Neuronal stem cell (in vitro differentiated cells): ENCODE measurements around the gene CHADL.

ENCODE experiments used
- DNase-seq: peaks from one replicate; pipeline ENCODE4 v3.0.0-alpha.2; 2013; ENCODE audit warnings: low spot score
- H2AFZ ChIP-seq: one replicate; pipeline ENCODE4 v1.6.1; 2013; ENCODE audit warnings: mild to moderate bottlenecking, low read length, inconsistent platforms
- H2AK5ac ChIP-seq: 2 replicates; pipeline ENCODE4 v1.6.1; 2013; ENCODE audit warnings: low read depth, mild to moderate bottlenecking, inconsistent platforms, low read length, moderate library complexity, mixed read lengths
- H2BK120ac ChIP-seq: 2 replicates; pipeline ENCODE4 v1.6.1; 2013; ENCODE audit warnings: low read depth, mild to moderate bottlenecking, inconsistent platforms, low read length, moderate library complexity, mixed read lengths
- H2BK12ac ChIP-seq: one replicate; pipeline ENCODE4 v1.6.1; 2013; ENCODE audit warnings: low read length, inconsistent platforms
- H2BK15ac ChIP-seq: 2 replicates; pipeline ENCODE4 v1.6.1; 2013; ENCODE audit warnings: mild to moderate bottlenecking, low read length, inconsistent platforms, mixed read lengths
- H2BK5ac ChIP-seq: one replicate; pipeline ENCODE4 v1.6.1; 2013; ENCODE audit warnings: inconsistent platforms, mild to moderate bottlenecking, low read length, moderate library complexity
- H3K14ac ChIP-seq: one replicate; pipeline ENCODE4 v1.6.1; 2013; ENCODE audit warnings: low read length, inconsistent platforms
- H3K18ac ChIP-seq: 2 replicates; pipeline ENCODE4 v1.6.1; 2013; ENCODE audit warnings: low read length, inconsistent platforms
- H3K23ac ChIP-seq: 2 replicates; pipeline ENCODE4 v1.6.1; 2013; ENCODE audit warnings: low read depth, mild to moderate bottlenecking, mixed read lengths, low read length, inconsistent platforms; ENCODE audit not compliant: poor library complexity
- H3K27ac ChIP-seq: replicated peaks from 3 replicates; pipeline ENCODE4 v1.5.1; 2013; ENCODE audit warnings: low read length, inconsistent platforms
- H3K27me3 ChIP-seq, 3 experiments: 2 replicates each; pipeline ENCODE4 v1.6.1; 2013; ENCODE audit warnings: low read length in 3 of 3, mild to moderate bottlenecking in 2 of 3, inconsistent platforms in 1 of 3, low read depth in 1 of 3, mixed read lengths in 1 of 3, moderate library complexity in 1 of 3; ENCODE audit not compliant: control insufficient read depth in 3 of 3, insufficient read depth in 3 of 3
- H3K36me3 ChIP-seq, 2 donors: replicated peaks in 1 of 2; 2 replicates each; pipeline ENCODE4 v1.6.1; 2013; ENCODE audit warnings: low read length in 2 of 2; ENCODE audit not compliant: control insufficient read depth in 2 of 2, insufficient read depth in 2 of 2
- H3K4ac ChIP-seq: 2 replicates; pipeline ENCODE4 v1.6.1; 2013; ENCODE audit warnings: inconsistent platforms, mild to moderate bottlenecking, low read length, moderate library complexity
- H3K4me1 ChIP-seq, 2 donors: 1 replicate in 1 of 2; 2 replicates in 1 of 2; pipeline ENCODE4 v1.6.1; 2013; ENCODE audit warnings: low read length in 2 of 2, low read depth in 1 of 2; ENCODE audit not compliant: control insufficient read depth in 2 of 2, insufficient read depth in 1 of 2
- H3K4me2 ChIP-seq: one replicate; pipeline ENCODE4 v1.6.1; 2013; ENCODE audit warnings: mild to moderate bottlenecking, low read length, inconsistent platforms; ENCODE audit not compliant: insufficient read depth, poor library complexity, severe bottlenecking
- H3K4me3 ChIP-seq, 2 donors: 2 replicates each; pipeline ENCODE4 v1.5.1; 2013; ENCODE audit warnings: low read length in 2 of 2, mild to moderate bottlenecking in 2 of 2, inconsistent platforms in 1 of 2, moderate library complexity in 1 of 2
- H3K79me1 ChIP-seq: one replicate; pipeline ENCODE4 v1.6.1; 2013; ENCODE audit warnings: low read depth, mild to moderate bottlenecking, inconsistent platforms, low read length, moderate library complexity
- H3K9ac ChIP-seq: one replicate; pipeline ENCODE4 v1.6.1; 2013; ENCODE audit warnings: mild to moderate bottlenecking, low read depth, low read length, inconsistent platforms; ENCODE audit not compliant: poor library complexity
- H3K9me3 ChIP-seq, 2 donors: replicated peaks in 1 of 2; 2 replicates each; pipeline versions ENCODE3 to v1.6.1; 2013; ENCODE audit warnings: low read length in 2 of 2, mild to moderate bottlenecking in 2 of 2, inconsistent platforms in 1 of 2, low read depth in 1 of 2, mixed read lengths in 1 of 2, moderate library complexity in 1 of 2; ENCODE audit not compliant: control insufficient read depth in 2 of 2, insufficient read depth in 1 of 2
- H4K8ac ChIP-seq: one replicate; pipeline ENCODE4 v1.6.1; 2013; ENCODE audit warnings: low read depth, mild to moderate bottlenecking, inconsistent platforms, low read length, moderate library complexity
- H4K91ac ChIP-seq: one replicate; pipeline ENCODE4 v1.6.1; 2013; ENCODE audit warnings: low read length, low read depth, mild to moderate bottlenecking, inconsistent platforms; ENCODE audit not compliant: poor library complexity
- WGBS, 2 donors: extraction: QIAGEN DNeasy Blood & Tissue Kit; methylation state at CpG; one replicate each; pipeline ENCODE4 v1.1.7; 2013; ENCODE audit warnings: missing lambda C conversion rate in 2 of 2, mixed read lengths in 1 of 2; ENCODE audit not compliant: insufficient read length in 2 of 2, insufficient replicate concordance in 1 of 2; ENCODE audit errors: extremely low coverage in 2 of 2; 5-methylcytosine and 5-hydroxymethylcytosine counted together

The CHADL gene

DNA sequence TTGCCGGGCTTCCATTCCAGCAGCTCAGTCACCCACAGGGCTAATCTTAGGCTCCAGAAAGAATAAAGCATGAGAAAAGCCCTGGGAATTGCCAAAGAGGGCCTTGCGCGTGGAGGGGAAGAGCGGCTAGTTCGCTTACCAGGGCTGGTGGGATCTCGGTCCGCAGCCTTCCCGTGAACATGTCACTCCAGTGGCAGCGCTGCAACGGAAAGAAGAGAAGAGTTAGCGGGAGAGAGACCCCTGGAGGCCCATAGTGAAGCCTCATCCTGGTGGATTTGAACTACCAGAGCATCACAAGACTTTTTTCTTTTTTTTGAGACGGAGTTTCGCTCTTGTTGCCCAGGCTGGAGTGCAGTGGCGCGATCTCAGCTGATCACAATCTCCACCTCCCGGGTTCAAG is 27.2 kb upstream of the CHADL start:
- H3K9ac ChIP-seq = no peak overlapping the region
- no peaks in the 10 kb centered on the region for H3K9me3 ChIP-seq
- H3K14ac ChIP-seq = no peak overlapping the region
- peaks cover 8% of the 10 kb centered on the region for H3K79me1 ChIP-seq
- H3K27me3 ChIP-seq = no peaks in the 10 kb centered on the region
- no CpG with 5 or more reads among the region's 16 CpGs for WGBS, 2 donors
- DNase-seq = no peak
- H2BK5ac ChIP-seq = no peak overlapping the region
- H3K23ac ChIP-seq = no peak overlapping the region
- no peak overlapping the region for H3K18ac ChIP-seq
- H3K4me1 ChIP-seq = no peaks in the 10 kb centered on the region
- peaks cover 63 to 88% of the 10 kb centered on the region in 2 donors for H3K36me3 ChIP-seq
- no peak overlapping the region for H2AFZ ChIP-seq
- no peak overlapping the region for H4K8ac ChIP-seq
- no peak overlapping the region for H2BK120ac ChIP-seq
- H2BK12ac ChIP-seq = no peak overlapping the region
- no peak overlapping the region for H4K91ac ChIP-seq
- no peak overlapping the region for H3K4ac ChIP-seq
- H2AK5ac ChIP-seq = no peak overlapping the region
- no peak overlapping the region for H3K4me2 ChIP-seq
- no peak overlapping the region for H2BK15ac ChIP-seq
- H3K27ac ChIP-seq = no peak overlapping the region
- H3K4me3 ChIP-seq = no peak overlapping the region

DNA sequence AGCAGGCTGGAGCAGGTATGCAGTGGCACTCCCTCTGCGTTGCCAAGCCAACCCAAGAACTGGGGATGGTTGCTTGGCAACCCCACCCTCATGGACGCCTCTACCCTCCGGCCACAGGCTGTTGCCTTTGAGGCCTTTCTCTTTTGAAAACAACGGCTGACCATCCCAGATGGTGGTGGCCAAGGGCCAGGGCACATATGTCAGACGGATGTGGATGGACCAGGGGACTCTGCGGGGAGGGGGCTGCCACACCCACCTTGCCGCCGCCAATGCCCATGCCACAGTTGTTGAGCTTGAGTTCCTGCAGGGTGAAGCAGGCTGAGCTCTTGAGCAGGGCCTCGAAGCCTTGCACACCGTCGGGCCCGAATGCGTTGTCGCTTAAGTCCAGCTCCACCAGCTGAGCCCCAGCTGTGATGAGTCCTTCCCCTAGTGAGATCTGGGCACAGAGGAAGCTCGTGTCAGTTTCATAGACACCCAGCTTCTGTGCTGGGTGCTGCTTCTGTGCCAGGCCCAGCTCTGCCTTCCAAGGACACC is 23.7 kb upstream of the CHADL start:
- Histone ChIP-seq H3K27me3 (no peaks in the 10 kb centered on the region), H4K8ac (no peak overlapping the region), H3K4ac (no peak overlapping the region), H3K9ac (no peak overlapping the region), H3K18ac (no peak overlapping the region), H2AFZ (no peak overlapping the region), H3K79me1 (peaks cover 11% of the 10 kb centered on the region), H3K4me1 (no peaks in the 10 kb centered on the region), H2BK5ac (no peak overlapping the region), H2BK15ac (no peak overlapping the region), H4K91ac (no peak overlapping the region), H2BK12ac (no peak overlapping the region), H3K14ac (no peak overlapping the region), H2BK120ac (no peak overlapping the region), H2AK5ac (no peak overlapping the region), H3K23ac (no peak overlapping the region), H3K27ac (no peak overlapping the region), H3K36me3 (peaks cover 71 to 95% of the 10 kb centered on the region in 2 donors), H3K9me3 (no peaks in the 10 kb centered on the region), H3K4me2 (no peak overlapping the region), H3K4me3 (no peak overlapping the region)
- DNase-seq = no peak
- WGBS, 2 donors = no CpG with 5 or more reads among the region's 15 CpGs

DNA sequence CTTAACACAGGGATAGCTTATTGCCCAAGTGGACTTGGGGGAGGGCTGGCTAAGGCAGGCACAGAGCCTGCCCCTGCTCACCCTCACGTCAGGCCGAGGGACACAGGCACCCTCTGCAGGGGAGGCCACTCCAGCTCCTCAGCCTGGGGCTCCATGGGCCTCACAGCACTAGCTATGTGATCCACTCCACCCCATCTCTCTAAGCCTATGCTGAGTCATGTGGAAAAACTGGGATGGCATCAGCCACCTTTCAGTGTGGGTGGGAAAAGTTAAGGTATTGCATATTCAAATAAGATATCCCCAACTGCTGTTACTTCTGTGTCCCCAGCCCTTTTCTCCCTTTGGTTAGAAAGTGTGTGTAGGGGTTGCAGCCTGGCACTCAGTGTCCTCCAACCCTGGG is 23.0 kb upstream of the CHADL start:
- Histone ChIP-seq H2AK5ac (no peak overlapping the region), H4K8ac (no peak overlapping the region), H3K18ac (no peak overlapping the region), H2BK12ac (no peak overlapping the region), H3K27ac (no peak overlapping the region), H3K23ac (no peak overlapping the region), H3K79me1 (peaks cover 11% of the 10 kb centered on the region), H3K9me3 (peaks cover 0 to 3% of the 10 kb centered on the region in 2 donors), H3K4ac (no peak overlapping the region), H2BK15ac (no peak overlapping the region), H4K91ac (no peak overlapping the region), H3K36me3 (peaks cover 73 to 95% of the 10 kb centered on the region in 2 donors), H2AFZ (no peak overlapping the region), H3K4me2 (no peak overlapping the region), H3K4me3 (no peak overlapping the region), H2BK5ac (no peak overlapping the region), H3K4me1 (no peaks in the 10 kb centered on the region), H2BK120ac (no peak overlapping the region), H3K27me3 (no peaks in the 10 kb centered on the region), H3K14ac (no peak overlapping the region), H3K9ac (no peak overlapping the region)
- DNase-seq = no peak
- no CpG with 5 or more reads among the region's 2 CpGs for WGBS, 2 donors

DNA sequence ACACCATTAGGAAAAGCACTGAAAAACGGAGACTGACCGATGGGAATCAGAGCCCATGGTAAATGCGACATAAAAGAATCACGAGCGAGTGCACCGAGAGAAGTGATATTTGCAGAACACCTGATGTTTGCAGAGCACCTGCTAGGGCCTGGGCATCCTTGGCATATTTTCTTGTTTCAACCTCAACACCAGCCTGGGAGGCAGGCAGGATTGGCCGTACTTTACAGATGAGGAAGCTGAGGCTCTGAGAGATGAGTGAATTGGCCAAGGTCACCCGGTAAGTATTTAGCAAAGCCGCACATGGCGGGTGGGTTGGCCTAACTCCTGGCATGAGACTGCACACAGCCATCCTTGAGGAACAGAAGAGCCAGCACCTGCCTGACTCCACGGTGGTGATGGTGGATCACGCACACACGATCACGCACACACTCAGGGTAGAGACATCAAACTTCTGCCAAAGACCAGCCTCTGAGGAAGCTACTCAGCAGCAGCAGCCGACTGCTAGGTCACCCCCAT is 21.6 kb upstream of the CHADL start:
- Histone ChIP-seq H3K4me1 (peaks cover 0 to 2% of the 10 kb centered on the region in 2 donors), H3K9ac (peak overlapping the region; percentile 25), H3K4me3 (peak overlapping the region in 1 of 2 donors; percentile 12), H3K4me2 (no peak overlapping the region), H4K91ac (no peak overlapping the region), H3K23ac (no peak overlapping the region), H2BK5ac (no peak overlapping the region), H2BK120ac (no peak overlapping the region), H3K27me3 (no peaks in the 10 kb centered on the region), H3K18ac (no peak overlapping the region), H2AK5ac (no peak overlapping the region), H4K8ac (no peak overlapping the region), H3K79me1 (peaks cover 12% of the 10 kb centered on the region), H3K14ac (no peak overlapping the region), H2AFZ (no peak overlapping the region), H3K27ac (no peak overlapping the region), H2BK12ac (no peak overlapping the region), H3K9me3 (peaks cover 0 to 3% of the 10 kb centered on the region in 2 donors), H3K4ac (no peak overlapping the region), H2BK15ac (no peak overlapping the region), H3K36me3 (peaks cover 71 to 94% of the 10 kb centered on the region in 2 donors)
- WGBS, 2 donors = no CpG with 5 or more reads among the region's 15 CpGs
- DNase-seq = no peak
